GM18858 (cell line): ENCODE results near the gene DNAJC18.
"Not testable (repeated sequence)": the region's sequence is repeated elsewhere in the genome, so short reads cannot be mapped to it uniquely, and the experiment has no call there.

Experiments used
- ATAC-seq: cut with Tn5 transposase; IDR thresholded peaks from one replicate; pipeline ENCODE4 v1.9.1; 2021; ENCODE audit not compliant: unreplicated experiment

Gene DNAJC18

GRCh38 chr5:139461698-139462097 lies 22.4 kb upstream of the DNAJC18 start:
- no peak for ATAC-seq

- no peak for ATAC-seq
Measured at GRCh38 chr5:139461176-139461575, 21.9 kb upstream of the DNAJC18 start.

GRCh38 chr5:139460455-139460854 lies 21.1 kb upstream of the DNAJC18 start:
- ATAC-seq, result no peak

GRCh38 chr5:139459451-139459934 lies 20.2 kb upstream of the DNAJC18 start:
- no peak for ATAC-seq

GRCh38 chr5:139458580-139459407 lies 19.5 kb upstream of the DNAJC18 start:
- ATAC-seq, result no peak

- no peak for ATAC-seq
Measured at GRCh38 chr5:139457653-139458306, 18.5 kb upstream of the DNAJC18 start.

- ATAC-seq, result no peak
Measured at GRCh38 chr5:139457241-139457640, 17.9 kb upstream of the DNAJC18 start.

GRCh38 chr5:139456776-139457175 lies 17.5 kb upstream of the DNAJC18 start:
- no peak for ATAC-seq

GRCh38 chr5:139454568-139455290 lies 15.4 kb upstream of the DNAJC18 start:
- ATAC-seq, result no peak

- no peak for ATAC-seq
Measured at GRCh38 chr5:139453683-139454567, 14.6 kb upstream of the DNAJC18 start.

GRCh38 chr5:139451878-139452660 lies 12.7 kb upstream of the DNAJC18 start:
- no peak for ATAC-seq

- no peak for ATAC-seq
Measured at GRCh38 chr5:139451176-139451575, 11.9 kb upstream of the DNAJC18 start.

- peak; percentile 62 for ATAC-seq
Measured at GRCh38 chr5:139446956-139447779, 7.8 kb upstream of the DNAJC18 start.

- no peak for ATAC-seq
Measured at GRCh38 chr5:139445325-139446170, 6.2 kb upstream of the DNAJC18 start.

GRCh38 chr5:139443831-139444453 lies 4.6 kb upstream of the DNAJC18 start:
- ATAC-seq, result no peak

GRCh38 chr5:139440416-139440815 lies 1.1 kb upstream of the DNAJC18 start:
- ATAC-seq, result not testable (repeated sequence)

GRCh38 chr5:139438707-139439012 lies 665 bp downstream of the DNAJC18 start:
- no peak for ATAC-seq

GRCh38 chr5:139435676-139436075 lies 3.6 kb downstream of the DNAJC18 start:
- no peak for ATAC-seq
